H1 (cell line): ENCODE measurements around the gene UGT1A6. TPM values are rescaled to one million over a fixed set of nuclear protein-coding genes. Genes with fewer than 3 reads are reported as not detected.

Experiments
- CTCF ChIA-PET: fragments of 300-600 bp; sonication (Branson Sonifier 250); formaldehyde crosslinking; loops from one replicate; lab custom pipeline; 2021; ENCODE audit not compliant: partially characterized antibody; lab: Charles Lee
- POLR2A ChIA-PET: fragments of 300-600 bp; sonication (Branson Sonifier 250); formaldehyde crosslinking; loops from one replicate; lab custom pipeline; 2021; ENCODE audit warnings: inconsistent platforms; ENCODE audit not compliant: partially characterized antibody; lab: Charles Lee
- DNase-seq, 2 experiments: peaks; one replicate each; pipeline versions ENCODE4 v3.0.0 to v3.0.0-alpha.2; 2010 to 2022; ENCODE audit warnings: low spot score in 2 of 2, low read depth in 1 of 2, mixed read lengths in 1 of 2
- FAIRE-seq: peaks from 2 replicates; lab custom pipeline; 2011; peaks lifted over from hg19 to GRCh38; lab: Jason Lieb, UNC
- H2AFZ ChIP-seq: 2 replicates; pipeline ENCODE4 v1.8.1; 2012; ENCODE audit warnings: low read length, inconsistent platforms
- H2AK5ac ChIP-seq: 2 replicates; pipeline ENCODE4 v1.6.1; 2013; ENCODE audit warnings: low read depth, low read length
- H2BK120ac ChIP-seq: replicated peaks from 2 replicates; pipeline ENCODE3; 2013; ENCODE audit warnings: low read depth, low read length, inconsistent platforms
- H2BK12ac ChIP-seq: 2 replicates; pipeline ENCODE4 v1.6.1; 2013; ENCODE audit warnings: low read depth, low read length
- H2BK15ac ChIP-seq: 2 replicates; pipeline ENCODE4 v1.6.1; 2013; ENCODE audit warnings: low read length
- H2BK20ac ChIP-seq: 2 replicates; pipeline ENCODE4 v1.6.1; 2013; ENCODE audit warnings: low read length
- H2BK5ac ChIP-seq: 2 replicates; pipeline ENCODE4 v1.6.1; 2013; ENCODE audit warnings: low read depth, low read length
- H3K14ac ChIP-seq: 2 replicates; pipeline ENCODE4 v1.6.1; 2013; ENCODE audit warnings: inconsistent platforms; ENCODE audit not compliant: insufficient read length
- H3K18ac ChIP-seq: 2 replicates; pipeline ENCODE4 v1.6.1; 2013; ENCODE audit warnings: low read length; ENCODE audit errors: extremely low read depth
- H3K23ac ChIP-seq: 2 replicates; pipeline ENCODE4 v1.6.1; 2013; ENCODE audit warnings: inconsistent platforms; ENCODE audit not compliant: insufficient read length
- H3K23me2 ChIP-seq: 2 replicates; pipeline ENCODE4 v1.6.1; 2013; ENCODE audit warnings: low read depth, low read length
- H3K27ac ChIP-seq: 2 replicates; pipeline ENCODE4 v1.6.1; 2011; ENCODE audit warnings: low read depth, low read length, inconsistent platforms
- H3K27me3 ChIP-seq, 4 experiments: replicated peaks in 1 of 4; 1 replicate in 1 of 4; 2 replicates in 3 of 4; pipeline versions ENCODE4 v1.6.1 to v1.8.1; 2011 to 2013; ENCODE audit warnings: low read length in 3 of 4, mild to moderate bottlenecking in 3 of 4, inconsistent platforms in 2 of 4, mixed read lengths in 2 of 4, moderate library complexity in 1 of 4; ENCODE audit not compliant: control insufficient read depth in 3 of 4, insufficient read depth in 3 of 4; ENCODE audit errors: extremely low read depth in 1 of 4
- H3K36me3 ChIP-seq, 4 experiments: 2 replicates each; pipeline versions ENCODE4 v1.6.1 to v1.8.1; 2011 to 2013; ENCODE audit warnings: mild to moderate bottlenecking in 4 of 4, low read length in 3 of 4, moderate library complexity in 2 of 4, control low read depth in 1 of 4, inconsistent platforms in 1 of 4; ENCODE audit not compliant: insufficient read depth in 4 of 4, control insufficient read depth in 2 of 4
- H3K4ac ChIP-seq: replicated peaks from 2 replicates; pipeline ENCODE3; 2013; ENCODE audit warnings: low read length, low read depth, mixed read lengths, inconsistent platforms; ENCODE audit not compliant: insufficient read length
- H3K4me1 ChIP-seq, 4 experiments: replicated peaks in 1 of 4; 1 replicate in 1 of 4; 2 replicates in 3 of 4; pipeline versions ENCODE4 v1.6.1 to v1.8.1; 2011 to 2013; ENCODE audit warnings: low read length in 3 of 4, inconsistent platforms in 2 of 4, mixed read lengths in 1 of 4; ENCODE audit not compliant: insufficient read depth in 4 of 4, control insufficient read depth in 3 of 4
- H3K4me2 ChIP-seq, 2 experiments: 2 replicates each; pipeline versions ENCODE4 v1.6.1 to v1.8.1; 2011 to 2013; ENCODE audit warnings: low read depth in 2 of 2, low read length in 2 of 2, control low read depth in 1 of 2, inconsistent platforms in 1 of 2, mild to moderate bottlenecking in 1 of 2; ENCODE audit not compliant: insufficient read depth in 1 of 2
- H3K4me3 ChIP-seq, 4 experiments: fragments of 200-600, 300-600 bp in 1 of 4; sonication (generic), shearing (Covaris generic), sonication (Bioruptor Twin) in 1 of 4; 2 replicates each; pipeline versions ENCODE4 v1.5.1 to v1.8.1; 2011 to 2016; ENCODE audit warnings: low read length in 4 of 4, low read depth in 3 of 4, control low read depth in 2 of 4, inconsistent platforms in 2 of 4, mild to moderate bottlenecking in 2 of 4, mixed read lengths in 1 of 4, moderate library complexity in 1 of 4; ENCODE audit not compliant: insufficient read depth in 2 of 4; ENCODE audit errors: extremely low read depth in 1 of 4
- H3K56ac ChIP-seq: replicated peaks from 2 replicates; pipeline ENCODE3; 2013; ENCODE audit warnings: low read depth, mild to moderate bottlenecking, mixed read lengths, low read length, inconsistent platforms; ENCODE audit not compliant: insufficient read length
- H3K79me1 ChIP-seq: 2 replicates; pipeline ENCODE4 v1.6.1; 2013; ENCODE audit warnings: low read depth, low read length, control low read depth
- H3K79me2 ChIP-seq, 2 experiments: 2 replicates each; pipeline versions ENCODE4 v1.6.1 to v1.8.1; 2012 to 2013; ENCODE audit warnings: low read length in 2 of 2, mild to moderate bottlenecking in 2 of 2, inconsistent platforms in 1 of 2; ENCODE audit not compliant: insufficient read depth in 2 of 2, control insufficient read depth in 1 of 2
- H3K9ac ChIP-seq, 4 experiments: replicated peaks in 1 of 4; 1 replicate in 1 of 4; 2 replicates in 3 of 4; pipeline versions ENCODE4 v1.6.1 to v1.8.1; 2011 to 2013; ENCODE audit warnings: low read depth in 3 of 4, low read length in 3 of 4, control low read depth in 2 of 4, mild to moderate bottlenecking in 2 of 4, moderate library complexity in 2 of 4, inconsistent platforms in 1 of 4; ENCODE audit errors: extremely low read depth in 1 of 4
- H3K9me3 ChIP-seq, 2 experiments: 2 replicates each; pipeline versions ENCODE4 v1.6.1 to v1.8.1; 2012 to 2013; ENCODE audit warnings: mild to moderate bottlenecking in 2 of 2, moderate library complexity in 2 of 2, control low read depth in 1 of 2, inconsistent platforms in 1 of 2, low read depth in 1 of 2, low read length in 1 of 2, mixed read lengths in 1 of 2; ENCODE audit not compliant: insufficient read depth in 2 of 2
- H4K20me1 ChIP-seq, 2 experiments: replicated peaks in 1 of 2; 2 replicates each; pipeline versions ENCODE3 to v1.8.1; 2011 to 2013; ENCODE audit warnings: inconsistent platforms in 2 of 2, low read length in 2 of 2, mild to moderate bottlenecking in 1 of 2; ENCODE audit not compliant: insufficient read depth in 2 of 2, control insufficient read depth in 1 of 2
- H4K5ac ChIP-seq: 2 replicates; pipeline ENCODE4 v1.6.1; 2013; ENCODE audit warnings: low read length, low read depth, mixed read lengths, inconsistent platforms; ENCODE audit not compliant: insufficient read length
- H4K8ac ChIP-seq: 2 replicates; pipeline ENCODE4 v1.8.0; 2013; ENCODE audit warnings: mild to moderate bottlenecking, moderate library complexity, low read length, inconsistent platforms; ENCODE audit not compliant: insufficient read depth; ENCODE audit errors: extremely low read depth
- H4K91ac ChIP-seq: replicated peaks from 2 replicates; pipeline ENCODE3; 2013; ENCODE audit warnings: low read length, mixed read lengths, inconsistent platforms; ENCODE audit not compliant: insufficient read length
- CHD1 ChIP-seq: IDR thresholded peaks from 2 replicates; pipeline ENCODE4 v1.6.1; 2012; ENCODE audit warnings: low read depth, low read length, improper control_type of control experiment
- EZH2 ChIP-seq: fragments of 200-600 bp; sonication (generic); IDR thresholded peaks from 2 replicates; pipeline ENCODE4 v1.7.1; 2012; ENCODE audit warnings: low read depth, mild to moderate bottlenecking, moderate library complexity, low read length, inconsistent platforms; ENCODE audit not compliant: severe bottlenecking
- JUND ChIP-seq: IDR thresholded peaks from 2 replicates; pipeline ENCODE4 v1.6.1; 2011; ENCODE audit warnings: mild to moderate bottlenecking, improper control_type of control experiment, low read length
- KDM4A ChIP-seq: IDR thresholded peaks from one replicate; pipeline ENCODE4 v1.7.1; 2012; ENCODE audit warnings: low read depth, mild to moderate bottlenecking, moderate library complexity, low read length, inconsistent platforms; ENCODE audit not compliant: severe bottlenecking
- MAFK ChIP-seq: IDR thresholded peaks from 2 replicates; pipeline ENCODE4 v1.6.1; 2012; ENCODE audit warnings: low read depth, mild to moderate bottlenecking, improper control_type of control experiment, low read length
- PHF8 ChIP-seq: fragments of 200-600 bp; sonication (generic); conservative IDR thresholded peaks from 2 replicates; pipeline ENCODE4 v1.7.1; 2012; ENCODE audit warnings: low read depth, mild to moderate bottlenecking, inconsistent platforms, low read length, moderate library complexity
- POLR2A ChIP-seq, 2 experiments: IDR thresholded peaks; 1 replicate in 1 of 2; 2 replicates in 1 of 2; pipeline ENCODE4 v1.6.1; 2011; ENCODE audit warnings: low read depth in 2 of 2, low read length in 2 of 2, mild to moderate bottlenecking in 2 of 2; ENCODE audit errors: control extremely low read depth in 1 of 2
- RAD21 ChIP-seq, 2 experiments: IDR thresholded peaks in 1 of 2; conservative IDR thresholded peaks in 1 of 2; 2 replicates each; pipeline ENCODE4 v1.6.1; 2011; ENCODE audit warnings: low read depth in 2 of 2, low read length in 2 of 2, improper control_type of control experiment in 1 of 2, inconsistent platforms in 1 of 2, mild to moderate bottlenecking in 1 of 2, moderate library complexity in 1 of 2
- RNF2 ChIP-seq: fragments of 200-900, 300-1000 bp; sonication (generic); IDR thresholded peaks from 2 replicates; pipeline ENCODE4 v1.7.1; 2016; ENCODE audit warnings: borderline replicate concordance, low read depth, mild to moderate bottlenecking, antibody characterized with exemption, low read length; ENCODE audit not compliant: poor library complexity, severe bottlenecking; ENCODE audit errors: missing control alignments
- SIRT6 ChIP-seq: IDR thresholded peaks from one replicate; pipeline ENCODE4 v1.7.1; 2012; ENCODE audit warnings: low read length, inconsistent platforms
- SIX5 ChIP-seq: IDR thresholded peaks from 2 replicates; pipeline ENCODE4 v1.6.1; 2011; ENCODE audit warnings: mild to moderate bottlenecking, low read depth, low read length
- SP4 ChIP-seq: IDR thresholded peaks from 2 replicates; pipeline ENCODE4 v1.6.1; 2012; ENCODE audit warnings: low read length, inconsistent platforms
- SUZ12 ChIP-seq: fragments of 200-600 bp; sonication (generic); IDR thresholded peaks from 2 replicates; pipeline ENCODE4 v1.6.1; 2012; ENCODE audit warnings: mild to moderate bottlenecking, inconsistent platforms, low read length, moderate library complexity, mixed read lengths
- YY1 ChIP-seq: IDR thresholded peaks from 2 replicates; pipeline ENCODE4 v1.6.1; 2011; ENCODE audit warnings: low read depth, mild to moderate bottlenecking, low read length
- WGBS, 2 experiments: shearing (Covaris generic) in 1 of 2; methylation state at CpG; one replicate each; pipeline versions ENCODE4 v1.1.6 to v1.1.7; 2013 to 2015; ENCODE audit warnings: low lambda C conversion rate in 2 of 2, mixed read lengths in 2 of 2, inconsistent platforms in 1 of 2, low coverage in 1 of 2, missing lambda C conversion rate in 1 of 2; ENCODE audit not compliant: insufficient replicate concordance in 2 of 2, insufficient coverage in 1 of 2, insufficient read length in 1 of 2; ENCODE audit errors: extremely low coverage in 1 of 2, missing lambda C conversion rate in 1 of 2; 5-methylcytosine and 5-hydroxymethylcytosine counted together
- polyA plus RNA-seq, 7 experiments: library from polyadenylated mRNA; depleted of rRNA in 3 of 7; stranded (reverse) in 5 of 7; unstranded in 2 of 7; fragments of >200 nt in 5 of 7; fragments of 200-250 nt in 2 of 7; gene quantifications; 1 replicate in 5 of 7; 2 replicates in 1 of 7; 4 replicates in 1 of 7; pipeline versions ENCODE4 v1.2.1 to v1.2.3, GENCODE V29; 2011 to 2013; ENCODE audit warnings: missing spikeins in 2 of 7, mixed read lengths in 2 of 7
- total RNA-seq: library from RNA; stranded (reverse); fragmentation: NEBNext Ultra II Directional; extraction: Animal tissue kit (Norgen Biotek cat#: 25700); gene quantifications from 2 replicates; pipeline ENCODE4 v1.2.1, GENCODE V29; 2021

UGT1A6 gene
- total and polyA plus RNA-seq, 2 of the 8 experiments (the other 6 are each of a cell fraction or from before 2014, with no cell fraction given): not detected

DNA sequence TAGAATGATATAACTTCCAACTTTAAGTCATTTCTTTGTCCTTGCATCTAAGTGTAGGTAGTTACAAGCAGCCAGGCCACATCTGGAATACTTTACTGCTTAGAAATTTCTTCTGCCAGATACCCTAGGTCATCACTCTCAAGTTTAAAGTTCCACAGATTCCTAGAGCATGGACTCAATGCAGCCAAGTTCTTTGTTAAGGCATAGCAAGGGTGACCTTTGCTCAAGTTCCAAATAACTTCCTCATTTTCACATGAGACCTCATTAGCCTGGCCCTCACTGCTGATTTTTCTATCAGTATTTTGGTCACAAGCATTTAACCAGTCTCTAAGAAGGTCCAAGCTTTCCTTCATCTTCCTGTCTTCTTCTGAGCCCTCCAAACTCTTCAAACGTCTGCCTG, 28.8 kb upstream of the UGT1A6 start:
- no peak for DNase-seq
- H3K9me3 ChIP-seq: no peaks in the 10 kb centered on the region
- H2BK5ac ChIP-seq: no peak overlapping the region
- no peaks in the 10 kb centered on the region for H3K36me3 ChIP-seq
- H3K4me1 ChIP-seq: no peaks in the 10 kb centered on the region
- H4K8ac ChIP-seq: no peak overlapping the region
- H2BK12ac ChIP-seq: no peak overlapping the region
- WGBS, 2 experiments: 79% methylated on average over 1 of the region's 1 CpG; no CpG with 5 or more reads in 1 of the 2 experiments
- H2AFZ ChIP-seq: no peak overlapping the region
- no peak overlapping the region for H3K27ac ChIP-seq
- TF ChIP-seq EZH2 (no peak), MAFK (no peak), KDM4A (no peak), YY1 (no peak), CHD1 (no peak), PHF8 (no peak), SP4 (no peak), SIRT6 (no peak), RAD21 (IDR thresholded peaks at IDR 0.05 in 1 of 2, conservative IDR thresholded peaks at IDR 0.05 in 1 of 2; ENCODE audit: low read depth in 2 of 2, low read length in 2 of 2) (no peak), JUND (no peak), SIX5 (no peak), SUZ12 (no peak), RNF2 (no peak), POLR2A (IDR thresholded peaks at IDR 0.05; ENCODE audit: control extremely low read depth in 1 of 2, low read depth in 2 of 2, low read length in 2 of 2) (no peak)
- TF ChIP-seq, all 59 proteins: peak for 0
- POLR2A ChIA-PET: no interaction called here
- H4K91ac ChIP-seq: no peak overlapping the region
- H3K56ac ChIP-seq: no peak overlapping the region
- no peak overlapping the region for H4K5ac ChIP-seq
- H3K79me1 ChIP-seq: no peaks in the 10 kb centered on the region
- H3K27me3 ChIP-seq: no peaks in the 10 kb centered on the region
- no peak overlapping the region for H3K4me3 ChIP-seq
- H4K20me1 ChIP-seq: no peaks in the 10 kb centered on the region
- H2BK120ac ChIP-seq: no peak overlapping the region
- CTCF ChIA-PET: no interaction called here
- no peaks in the 10 kb centered on the region for H3K79me2 ChIP-seq
- H3K18ac ChIP-seq: no peak overlapping the region
- FAIRE-seq: no peak
- no peak overlapping the region for H3K9ac ChIP-seq
- H2AK5ac ChIP-seq: no peak overlapping the region
- H3K4ac ChIP-seq: no peak overlapping the region
- no peak overlapping the region for H2BK20ac ChIP-seq
- no peak overlapping the region for H2BK15ac ChIP-seq
- H3K14ac ChIP-seq: no peak overlapping the region
- H3K23ac ChIP-seq: no peak overlapping the region
- H3K4me2 ChIP-seq: no peak overlapping the region
- no peaks in the 10 kb centered on the region; the same call in 1 of the 2 replicates for H3K23me2 ChIP-seq
